GM20000 (cell line): Measurements from ENCODE around the gene NAXD.
A peak's percentile ranks its signal among the peaks of the same experiment; 100 is the strongest.
"Not testable (repeated sequence)": the region's sequence is repeated elsewhere in the genome, so short reads cannot be mapped to it uniquely, and the experiment has no call there.

Experiments
- DNase-seq: peaks from one replicate; pipeline ENCODE4 v3.0.0; 2012; ENCODE audit warnings: low spot score
- TF ChIP-seq, protein P1 (sequence below): IDR thresholded peaks from 2 replicates; pipeline ENCODE4 v1.5.1; 2012; ENCODE audit warnings: mild to moderate bottlenecking, control low read depth; ENCODE audit errors: extremely low read depth, missing control alignments

Gene NAXD

DNA sequence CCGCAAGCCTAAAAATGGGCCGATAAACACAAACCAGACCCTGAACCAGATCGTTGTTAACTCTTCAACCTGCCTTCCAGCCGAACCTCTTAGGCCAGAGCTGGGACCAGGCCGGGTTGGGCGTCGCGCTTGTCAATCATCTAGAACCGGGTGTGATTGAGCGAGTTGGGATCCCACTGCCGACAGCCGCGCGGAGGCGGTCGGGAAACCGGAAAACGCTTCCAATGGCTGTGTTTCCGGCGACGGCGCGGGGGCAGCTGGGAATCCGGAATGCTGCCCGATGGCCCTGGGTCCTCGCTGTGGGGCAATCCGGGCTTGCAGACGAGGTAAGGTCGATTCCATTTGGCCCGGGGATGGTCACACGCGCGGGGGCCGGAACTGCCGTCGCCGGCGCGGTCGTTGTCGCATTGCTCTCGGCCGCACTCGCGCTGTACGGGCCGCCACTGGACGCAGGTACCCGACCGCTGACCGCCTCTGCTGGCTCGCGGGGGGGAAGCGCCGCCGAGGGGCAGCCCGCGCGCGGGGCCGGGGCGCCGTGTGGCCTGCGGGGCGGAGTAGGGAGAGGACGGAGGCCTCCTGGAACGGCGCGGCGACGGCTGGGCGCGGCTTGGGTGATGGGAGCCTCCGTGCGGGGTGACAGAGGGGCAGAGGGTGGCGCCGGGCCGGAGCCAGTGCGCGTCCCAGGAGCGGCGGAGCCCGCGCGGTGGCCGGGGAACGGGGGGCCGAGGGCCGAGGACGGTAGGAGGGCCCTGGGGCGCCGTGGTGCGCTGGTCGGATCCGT lies at the start of gene NAXD:
NAXD (plus strand) TSS at position 224 of the 781 bp plus-strand sequence; CDS start at position 281, 57 bp downstream.
- TF ChIP-seq, protein P1, sequence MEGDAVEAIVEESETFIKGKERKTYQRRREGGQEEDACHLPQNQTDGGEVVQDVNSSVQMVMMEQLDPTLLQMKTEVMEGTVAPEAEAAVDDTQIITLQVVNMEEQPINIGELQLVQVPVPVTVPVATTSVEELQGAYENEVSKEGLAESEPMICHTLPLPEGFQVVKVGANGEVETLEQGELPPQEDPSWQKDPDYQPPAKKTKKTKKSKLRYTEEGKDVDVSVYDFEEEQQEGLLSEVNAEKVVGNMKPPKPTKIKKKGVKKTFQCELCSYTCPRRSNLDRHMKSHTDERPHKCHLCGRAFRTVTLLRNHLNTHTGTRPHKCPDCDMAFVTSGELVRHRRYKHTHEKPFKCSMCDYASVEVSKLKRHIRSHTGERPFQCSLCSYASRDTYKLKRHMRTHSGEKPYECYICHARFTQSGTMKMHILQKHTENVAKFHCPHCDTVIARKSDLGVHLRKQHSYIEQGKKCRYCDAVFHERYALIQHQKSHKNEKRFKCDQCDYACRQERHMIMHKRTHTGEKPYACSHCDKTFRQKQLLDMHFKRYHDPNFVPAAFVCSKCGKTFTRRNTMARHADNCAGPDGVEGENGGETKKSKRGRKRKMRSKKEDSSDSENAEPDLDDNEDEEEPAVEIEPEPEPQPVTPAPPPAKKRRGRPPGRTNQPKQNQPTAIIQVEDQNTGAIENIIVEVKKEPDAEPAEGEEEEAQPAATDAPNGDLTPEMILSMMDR = no peak
- peak; percentile 98 for DNase-seq

GRCh38 chr13:110566171-110566570 lies 49.2 kb upstream of the NAXD start:
- DNase-seq = no peak
- TF ChIP-seq, protein P1 = no peak

DNA sequence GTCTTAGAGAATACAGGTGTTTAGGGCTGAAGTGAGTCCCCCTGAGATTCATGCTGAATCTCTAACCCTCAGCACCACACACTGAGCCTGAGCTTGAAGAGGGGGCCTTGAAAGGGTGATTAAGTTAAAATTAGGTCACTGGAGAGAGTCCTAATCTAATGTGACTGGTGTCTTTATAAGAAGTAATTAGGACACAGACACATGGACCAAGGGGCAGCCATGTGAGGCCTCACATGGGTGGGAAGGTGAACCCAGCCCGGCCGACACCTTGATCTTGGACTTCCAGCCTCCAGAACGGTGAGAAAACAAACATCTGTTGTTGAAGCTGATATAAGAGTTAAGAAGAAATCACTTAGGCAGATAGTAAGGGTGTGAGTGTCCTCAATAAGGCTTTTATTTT lies 46.7 kb upstream of the NAXD start:
- DNase-seq = no peak
- TF ChIP-seq, protein P1 = no peak

DNA sequence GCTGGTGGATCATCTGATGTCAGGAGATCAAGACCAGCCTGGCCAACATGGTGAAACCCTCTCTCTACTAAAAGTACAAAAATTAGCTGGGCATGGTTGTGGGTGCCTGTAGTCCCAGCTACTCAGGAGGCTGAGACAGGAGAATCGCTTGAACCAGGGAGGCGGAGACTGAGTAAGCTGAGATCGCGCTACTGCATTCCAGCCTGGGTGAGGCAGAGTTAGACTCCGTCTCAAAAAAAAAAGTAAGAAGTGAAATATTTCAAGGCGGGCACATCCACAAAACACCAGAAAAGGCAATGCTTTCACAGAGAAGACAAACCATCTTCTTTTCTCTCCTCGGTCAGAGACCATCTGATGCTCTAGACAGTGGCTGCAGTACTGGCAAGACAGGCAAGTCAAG lies 45.4 kb upstream of the NAXD start:
- not testable (repeated sequence) for DNase-seq

DNA sequence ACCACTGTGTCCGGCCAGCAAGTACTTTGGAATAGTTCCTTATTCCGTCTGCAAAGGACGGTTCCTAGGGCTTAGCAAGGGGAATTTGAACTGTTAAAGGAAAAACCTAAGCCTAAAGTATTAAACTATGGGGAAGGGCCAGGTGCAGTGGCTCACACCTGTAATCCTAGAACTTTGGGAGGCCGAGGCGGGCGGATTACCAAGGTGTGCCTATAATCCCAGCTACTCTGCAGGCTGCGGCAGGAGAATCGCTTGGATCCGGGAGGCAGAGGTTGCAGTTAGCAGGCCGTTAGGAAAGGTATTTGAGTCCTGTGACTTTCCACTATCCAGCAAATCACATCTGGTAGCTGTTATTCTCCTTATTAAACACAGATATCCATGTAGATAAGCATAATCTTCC lies 44.5 kb upstream of the NAXD start:
- TF ChIP-seq, protein P1 = no peak
- DNase-seq = no peak

GRCh38 chr13:110571896-110572777 lies 43.2 kb upstream of the NAXD start:
- no peak for DNase-seq
- TF ChIP-seq, protein P1 = no peak

DNA sequence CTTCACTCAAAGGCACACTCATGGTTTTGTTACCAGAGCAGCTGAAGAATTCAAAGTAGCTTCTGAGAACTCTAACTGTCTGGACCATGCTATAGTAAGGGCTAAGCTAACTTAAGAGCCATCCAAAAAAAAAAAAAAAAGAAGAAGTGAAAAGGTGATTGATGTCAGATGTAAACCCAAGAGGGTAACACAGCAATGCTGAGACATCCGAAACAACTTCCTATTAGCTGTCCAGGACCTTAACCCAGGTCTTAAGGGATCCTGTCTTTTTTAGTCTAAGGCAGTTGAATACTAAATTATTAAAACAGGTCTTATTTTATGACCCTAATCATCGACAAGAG lies 42.6 kb upstream of the NAXD start:
- TF ChIP-seq, protein P1 = no peak
- DNase-seq = no peak
